ENCODE measurements around the gene NXF1.
A peak's percentile ranks its signal among the peaks of the same experiment; 100 is the strongest.
"Not testable (repeated sequence)": the region's sequence is repeated elsewhere in the genome, so short reads cannot be mapped to it uniquely, and the experiment has no call there.

Gene NXF1

DNA sequence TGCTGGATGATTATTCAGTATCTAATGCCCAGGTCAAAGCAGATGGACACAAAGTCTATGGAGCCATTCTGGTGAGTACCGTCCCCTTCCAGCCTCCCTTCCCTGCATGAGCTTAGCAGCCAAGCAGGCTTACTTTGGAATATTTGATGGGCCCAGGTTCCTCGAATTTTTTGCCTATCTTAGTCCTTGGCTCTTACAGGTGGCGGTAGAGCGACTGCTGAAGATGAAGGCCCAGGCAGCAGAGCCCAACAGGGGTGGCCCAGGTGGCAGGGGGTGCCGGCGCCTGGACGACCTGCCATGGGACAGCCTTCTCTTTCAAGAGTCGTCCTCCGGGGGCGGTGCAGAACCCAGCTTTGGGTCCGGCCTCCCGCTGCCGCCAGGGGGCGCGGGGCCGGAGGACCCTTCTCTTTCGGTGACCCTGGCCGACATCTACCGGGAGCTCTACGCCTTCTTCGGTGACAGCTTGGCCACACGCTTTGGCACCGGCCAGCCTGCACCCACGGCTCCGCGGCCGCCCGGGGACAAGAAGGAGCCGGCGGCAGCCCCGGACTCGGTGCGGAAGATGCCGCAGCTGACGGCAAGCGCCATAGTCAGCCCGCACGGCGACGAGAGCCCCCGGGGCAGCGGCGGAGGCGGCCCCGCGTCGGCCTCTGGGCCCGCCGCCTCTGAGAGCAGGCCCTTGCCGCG lies 18.8 kb downstream of the NXF1 start:
- peak; percentile 93 for DNase-seq

- no peak for DNase-seq
These were observed 22.5 kb downstream of the NXF1 start for GRCh38 chr11:62782753-62783152.

- no peak for DNase-seq
These were observed 26.8 kb downstream of the NXF1 start for GRCh38 chr11:62778441-62778840.

- DNase-seq: no peak
These were observed 27.9 kb downstream of the NXF1 start for GRCh38 chr11:62777389-62777788.

- no peak for DNase-seq
These were observed 29.6 kb downstream of the NXF1 start for GRCh38 chr11:62775646-62776045.

GRCh38 chr11:62774407-62774806 lies 30.8 kb downstream of the NXF1 start:
- DNase-seq: no peak

DNA sequence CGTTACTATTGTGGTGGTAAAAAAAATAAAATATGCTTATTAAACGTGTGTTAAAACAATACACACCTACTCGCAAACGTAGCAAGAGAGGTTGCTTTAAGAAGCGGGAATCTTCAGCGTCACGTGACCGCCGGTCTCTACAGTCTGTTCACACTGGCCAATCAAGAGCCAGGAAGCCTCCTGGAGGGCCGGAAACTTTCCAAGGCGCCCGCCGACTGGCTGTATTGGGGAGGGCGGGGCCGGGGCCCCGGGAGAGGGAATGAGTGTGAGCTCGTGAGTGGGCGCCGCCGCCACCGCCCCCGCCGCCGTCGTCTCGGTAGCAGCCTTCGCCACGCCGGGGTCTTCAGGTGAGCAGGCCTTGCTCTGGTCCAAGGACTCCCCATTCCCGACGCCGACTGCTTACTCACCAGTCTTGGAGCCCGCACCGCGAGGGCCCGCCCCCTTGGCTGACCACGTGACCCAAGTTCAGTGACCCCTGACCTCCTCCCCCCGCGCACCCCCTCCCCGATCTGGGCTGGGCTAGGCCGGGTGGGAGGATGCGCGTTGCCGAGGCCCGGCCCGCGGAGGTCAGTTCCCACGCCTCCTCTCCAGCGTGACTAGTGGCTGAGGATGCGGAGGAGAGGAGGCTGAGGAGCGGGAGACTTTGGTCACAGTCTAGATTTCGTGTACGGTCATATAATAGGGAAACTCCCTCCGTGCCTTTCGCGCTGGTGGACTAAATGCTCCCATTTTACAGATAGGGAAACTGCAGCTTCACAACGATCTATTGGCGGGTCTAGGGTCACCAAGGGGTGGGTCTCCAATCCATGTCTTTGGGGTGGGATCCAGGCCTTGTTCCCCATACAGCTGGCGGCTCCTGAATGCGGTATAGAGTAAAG lies 33.9 kb downstream of the NXF1 start, which contains the start of gene TAF6L:
TAF6L (plus strand) TSS at position 253 of the 878 bp plus-strand sequence. CDS start 4,388 bp downstream, outside the sequence.
- DNase-seq: peak; percentile 98

DNA sequence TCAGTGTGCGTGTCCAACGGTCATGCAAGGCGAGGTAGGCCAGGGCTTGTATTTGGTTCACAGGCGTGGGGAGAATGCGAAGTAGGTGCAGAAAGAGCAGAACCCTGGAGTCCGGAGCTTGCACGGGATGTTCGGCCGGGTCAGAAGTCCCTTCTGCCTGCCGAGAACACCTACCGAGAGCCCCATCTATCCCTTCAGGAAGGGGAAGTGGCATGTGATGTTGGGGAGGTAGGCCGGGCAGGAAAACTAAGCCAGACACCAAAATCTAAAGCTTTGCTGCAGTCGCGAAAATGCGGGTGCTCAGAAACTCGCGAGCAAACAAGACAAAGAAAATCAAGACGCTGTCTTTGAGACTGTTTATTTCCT lies 34.5 kb downstream of the NXF1 start:
- peak; percentile 71 for DNase-seq

- not testable (repeated sequence) for DNase-seq
These were observed 44.4 kb downstream of the NXF1 start for GRCh38 chr11:62760867-62761227.

- no peak for DNase-seq
These were observed 47.1 kb downstream of the NXF1 start for GRCh38 chr11:62757846-62758788.

- no peak for DNase-seq
These were observed 50.1 kb downstream of the NXF1 start for GRCh38 chr11:62755086-62755615.

DNA sequence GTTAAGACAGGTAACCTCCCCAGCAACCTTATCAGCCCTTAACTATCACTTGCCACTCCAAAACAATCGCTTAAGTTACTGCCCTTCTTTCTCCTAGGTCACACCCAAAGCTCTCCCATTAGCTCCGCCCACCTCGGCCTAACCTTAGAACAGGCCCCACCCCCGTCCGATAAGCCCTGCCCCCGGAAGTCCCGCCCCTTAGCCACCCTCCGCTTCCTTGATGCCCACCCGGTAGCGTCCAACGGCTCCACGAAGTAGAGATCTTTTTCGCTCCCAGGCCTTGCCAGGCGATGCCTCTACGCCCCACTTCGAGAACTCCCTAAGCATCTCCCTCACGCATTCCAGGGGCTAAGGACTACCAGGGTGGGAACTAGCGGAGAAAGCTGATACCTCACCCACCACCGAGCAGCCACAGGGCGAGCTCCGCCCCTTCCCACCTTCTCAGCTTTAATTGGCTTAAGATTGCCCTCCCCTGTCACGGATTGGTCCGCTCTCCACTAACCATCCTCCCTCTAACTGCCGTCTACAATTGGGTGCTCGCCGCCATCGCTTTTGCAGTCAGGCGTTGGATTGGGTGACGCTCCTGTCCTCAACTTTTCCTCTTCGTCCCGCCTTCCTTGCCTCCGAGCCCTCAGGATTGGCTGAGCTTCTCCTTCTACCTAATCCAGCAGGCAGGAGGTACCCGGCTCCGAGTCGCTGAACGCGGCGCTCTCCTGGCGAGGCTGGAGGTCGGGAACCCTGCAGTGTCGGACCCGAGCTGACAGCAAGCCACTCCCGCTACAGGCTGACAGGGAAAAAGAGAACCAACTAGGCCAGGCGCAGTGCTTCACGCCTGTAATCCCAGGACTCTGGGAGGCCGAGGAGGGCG lies 51.3 kb downstream of the NXF1 start, which contains the start of gene ZBTB3:
ZBTB3 (minus strand) TSS at position 425 of the 868 bp plus-strand sequence. CDS start 496 bp downstream, outside the sequence.
- DNase-seq: peak; percentile 99

- DNase-seq: no peak
These were observed 52.1 kb downstream of the NXF1 start for GRCh38 chr11:62752994-62753735.

DNA sequence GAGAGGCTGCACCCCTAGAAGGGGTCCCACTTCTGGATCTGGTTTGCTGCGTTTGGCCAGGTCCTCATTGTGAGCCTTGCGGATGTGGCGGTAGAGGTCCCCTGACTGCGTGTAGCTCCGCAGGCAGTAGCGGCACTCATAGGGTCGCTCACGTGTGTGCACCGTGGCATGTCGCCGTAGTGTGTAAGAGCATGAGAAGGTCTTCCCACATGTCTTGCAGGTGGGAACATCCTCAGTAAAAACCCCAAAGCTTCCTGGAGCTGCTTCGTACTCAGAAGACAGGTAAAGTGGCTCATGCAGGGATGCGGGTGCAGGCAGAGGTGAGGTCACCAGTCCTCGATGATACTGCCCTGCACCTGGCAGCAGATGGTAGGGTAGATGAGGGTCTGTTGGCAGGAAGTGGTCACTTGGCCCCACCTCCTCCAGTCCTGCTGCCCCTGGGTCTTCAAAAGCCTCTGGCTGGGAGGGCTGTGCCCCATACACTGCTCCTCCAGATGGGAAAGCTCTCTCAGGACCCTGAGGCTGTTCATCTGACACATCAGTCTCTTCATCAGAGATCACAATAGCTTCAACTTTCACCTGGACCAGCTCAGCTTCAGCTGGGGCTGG lies 53.0 kb downstream of the NXF1 start:
- DNase-seq: no peak

GRCh38 chr11:62749931-62750330 lies 55.3 kb downstream of the NXF1 start:
- DNase-seq: not testable (repeated sequence)

- no peak for DNase-seq
These were observed 57.6 kb downstream of the NXF1 start for GRCh38 chr11:62747475-62748160.

Data from OCI-M1 (cell line).